Measurements from ENCODE around the gene NEO1.

The NEO1 gene

DNA sequence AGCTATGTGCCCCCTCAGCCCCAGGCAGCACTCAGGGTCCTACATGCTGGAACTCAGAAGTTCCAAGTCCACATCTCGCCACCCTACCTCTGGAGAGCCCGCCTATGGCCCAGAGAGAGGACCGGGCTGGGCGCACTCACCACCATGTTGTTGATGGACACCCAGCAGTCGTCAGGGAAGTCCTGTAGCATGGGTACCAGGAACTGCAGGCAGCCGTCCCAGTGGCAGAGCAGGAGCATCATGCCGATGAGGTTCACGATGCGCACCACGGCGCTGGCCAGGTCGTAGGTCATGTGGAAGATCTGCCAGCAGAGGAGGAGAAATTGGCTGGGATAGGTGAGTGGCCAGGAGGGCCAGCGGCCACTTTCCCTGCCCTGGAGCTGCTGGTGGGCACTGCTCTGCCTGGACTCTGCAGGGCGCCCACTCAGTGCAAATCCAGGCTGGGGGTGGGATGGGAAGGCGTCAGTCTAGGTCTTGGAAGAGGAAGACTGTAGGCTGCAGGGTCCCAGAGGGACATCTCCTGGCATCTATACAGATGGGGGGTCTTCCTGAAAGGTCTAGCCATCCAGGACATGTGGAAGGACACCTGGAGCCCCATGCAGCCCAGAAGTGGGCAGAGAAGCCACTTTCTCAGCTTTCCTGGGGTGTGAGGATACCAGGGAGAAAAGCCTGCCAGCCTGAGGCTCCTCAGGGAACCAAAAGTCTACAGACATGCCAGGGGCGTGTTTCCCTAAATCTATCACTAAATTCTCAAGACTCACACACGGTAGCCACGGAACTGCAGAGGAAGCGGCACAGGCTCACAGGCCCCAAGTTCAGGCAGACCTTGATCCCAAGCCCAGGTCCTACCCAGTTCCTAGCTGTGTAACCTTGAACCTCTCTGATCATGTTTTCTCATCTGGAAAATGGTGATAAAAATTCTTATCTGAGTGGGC, 280.0 kb downstream of the NEO1 start:
- DNase-seq (ENCODE audit: low read depth), result no peak

DNA sequence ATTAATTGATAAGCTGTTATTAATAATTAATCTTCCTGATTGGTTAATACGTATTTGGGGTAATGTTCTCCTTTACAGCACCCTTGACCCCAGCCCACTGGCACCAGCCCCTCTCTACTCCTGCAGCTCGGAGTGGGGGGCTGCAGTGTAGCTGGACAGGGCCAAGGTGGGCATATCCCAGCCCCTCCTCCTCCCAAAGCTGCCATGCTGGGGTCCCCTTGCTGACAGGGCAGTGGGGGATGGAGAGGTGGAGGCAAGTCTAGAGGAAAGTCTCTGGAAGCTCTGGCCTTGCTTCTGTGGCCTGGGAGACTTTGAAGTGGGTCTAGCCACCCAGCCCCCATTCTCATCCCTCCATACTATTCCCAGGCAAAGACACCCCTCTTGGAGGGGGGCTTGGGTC, 280.7 kb downstream of the NEO1 start:
- DNase-seq (ENCODE audit: low read depth), result no peak

DNA sequence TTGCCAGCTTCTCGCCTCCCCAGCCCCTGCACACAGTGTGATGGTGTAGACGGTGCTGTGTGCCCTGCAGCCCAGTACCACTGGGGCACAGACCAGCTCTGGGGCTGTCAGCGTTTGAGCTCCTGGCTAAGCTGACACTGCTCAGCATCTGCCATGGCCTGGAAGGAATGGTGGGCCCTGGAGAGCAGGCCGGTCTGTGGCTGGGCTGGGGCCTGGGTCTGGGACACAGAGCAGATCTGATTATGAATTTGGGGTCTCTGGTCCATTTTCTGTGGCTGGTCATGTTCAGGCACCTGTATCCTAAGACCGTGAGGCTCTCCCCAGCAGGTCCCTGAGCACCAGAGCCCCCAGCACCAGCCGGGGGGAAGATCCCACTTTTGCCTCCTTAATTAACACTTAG, 281.8 kb downstream of the NEO1 start:
- no peak for DNase-seq (ENCODE audit: low read depth)

GRCh38 chr15:73335026-73335425, 282.8 kb downstream of the NEO1 start:
- no peak for DNase-seq (ENCODE audit: low read depth)

DNA sequence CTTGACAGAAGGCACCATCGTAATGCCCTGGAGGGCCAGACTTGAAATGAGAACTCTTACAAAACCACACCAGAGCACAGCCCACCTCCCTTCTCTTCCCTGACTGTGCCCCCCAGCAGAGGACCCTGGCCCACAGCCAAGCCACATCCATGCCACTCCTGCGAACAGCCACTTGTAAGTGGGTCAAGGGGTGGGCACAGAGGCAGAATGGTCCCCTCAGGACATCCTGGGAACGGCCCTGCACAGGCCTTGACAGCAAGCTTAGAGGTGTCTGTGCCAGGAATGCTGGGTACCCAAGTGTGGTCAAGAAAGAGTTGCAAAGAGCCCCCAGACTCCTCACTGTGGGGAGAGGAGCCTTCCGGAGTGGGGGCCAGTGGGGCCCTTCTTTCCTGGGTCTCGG, 283.2 kb downstream of the NEO1 start:
- no peak for DNase-seq (ENCODE audit: low read depth)

DNA sequence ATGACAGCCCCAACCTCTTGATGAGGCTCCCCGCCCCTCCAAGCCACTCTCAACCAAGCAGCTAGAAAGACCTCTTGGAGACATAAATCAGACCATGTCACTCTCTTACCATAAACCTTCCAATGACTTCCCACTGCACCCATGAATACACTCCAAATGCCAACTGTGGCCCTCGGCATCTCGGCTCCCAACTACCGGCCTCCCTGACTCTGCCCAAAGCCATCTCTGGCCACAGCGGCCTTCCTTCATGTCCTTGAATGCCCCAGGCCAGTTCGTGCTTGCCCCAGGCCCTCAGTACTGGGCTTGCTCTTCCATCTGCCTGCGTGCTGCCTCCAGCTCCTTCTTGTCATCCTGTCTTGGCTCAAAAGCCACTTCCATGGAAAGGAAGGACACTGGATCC, 284.5 kb downstream of the NEO1 start:
- DNase-seq (ENCODE audit: low read depth), result no peak

DNA sequence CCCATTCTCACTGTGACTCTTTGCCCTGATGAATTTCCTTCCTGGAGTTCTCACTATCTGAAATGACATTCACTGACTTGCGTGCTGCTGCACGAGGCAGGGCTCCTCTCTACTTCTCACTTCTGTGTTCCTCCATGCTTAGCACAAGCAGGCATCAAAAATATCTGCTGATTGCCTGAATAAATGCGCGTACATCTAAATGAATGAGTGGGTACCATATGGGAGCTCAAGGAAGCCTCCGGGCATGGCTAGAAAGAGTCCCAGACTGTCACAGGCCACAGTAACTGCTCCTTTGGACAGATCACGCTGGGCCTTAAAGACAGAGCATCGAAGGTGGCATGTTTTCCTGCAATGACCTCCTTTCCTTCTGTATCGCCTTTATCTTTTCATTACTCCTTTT, 284.9 kb downstream of the NEO1 start:
- DNase-seq (ENCODE audit: low read depth), result no peak

DNA sequence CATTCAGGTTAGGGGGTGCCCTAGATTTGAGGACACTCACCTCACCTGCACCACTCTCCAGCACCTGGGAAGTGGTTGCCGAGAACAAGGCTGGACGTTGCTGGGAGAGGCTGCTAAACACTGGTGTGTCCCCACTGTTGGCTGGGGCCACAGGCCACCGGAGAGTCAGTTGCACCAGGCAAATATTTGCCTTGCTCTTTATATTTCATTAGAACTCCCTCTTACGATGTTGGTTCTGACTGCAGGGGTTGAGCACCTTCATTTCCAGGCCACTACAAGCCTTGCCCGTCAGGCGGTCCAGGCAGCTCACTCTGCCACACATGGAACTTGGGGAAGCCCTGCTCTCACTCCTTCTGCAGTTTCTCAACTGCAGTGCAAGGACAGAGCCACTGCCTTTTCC, 285.8 kb downstream of the NEO1 start:
- DNase-seq (ENCODE audit: low read depth), result no peak

- DNase-seq (ENCODE audit: low read depth), result no peak
Observed at GRCh38 chr15:73338606-73339374, 286.5 kb downstream of the NEO1 start.

GRCh38 chr15:73340502-73341192, 288.4 kb downstream of the NEO1 start:
- DNase-seq (ENCODE audit: low read depth), result no peak

GRCh38 chr15:73341886-73342600, 289.8 kb downstream of the NEO1 start:
- no peak for DNase-seq (ENCODE audit: low read depth)

DNA sequence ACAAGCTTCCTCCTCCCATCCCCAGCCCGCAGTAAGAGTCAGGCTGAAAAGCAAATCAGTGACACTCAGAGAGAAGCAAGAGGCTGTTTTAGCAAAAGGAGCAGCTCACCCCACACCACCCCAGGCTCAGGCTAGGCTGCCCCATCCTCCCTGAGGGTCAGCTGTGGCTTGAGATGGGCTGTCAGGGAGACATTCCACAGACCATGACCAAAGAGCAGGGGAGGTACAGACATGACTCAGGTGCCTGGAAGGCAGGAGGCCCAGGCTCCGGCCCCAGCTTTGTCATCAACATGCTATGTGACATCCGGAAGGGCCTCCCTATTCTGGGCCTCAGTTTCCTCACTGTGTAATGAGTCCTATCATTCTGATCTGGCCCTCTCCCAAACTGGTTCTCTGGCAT, 291.8 kb downstream of the NEO1 start:
- DNase-seq (ENCODE audit: low read depth), result peak; percentile 6

DNA sequence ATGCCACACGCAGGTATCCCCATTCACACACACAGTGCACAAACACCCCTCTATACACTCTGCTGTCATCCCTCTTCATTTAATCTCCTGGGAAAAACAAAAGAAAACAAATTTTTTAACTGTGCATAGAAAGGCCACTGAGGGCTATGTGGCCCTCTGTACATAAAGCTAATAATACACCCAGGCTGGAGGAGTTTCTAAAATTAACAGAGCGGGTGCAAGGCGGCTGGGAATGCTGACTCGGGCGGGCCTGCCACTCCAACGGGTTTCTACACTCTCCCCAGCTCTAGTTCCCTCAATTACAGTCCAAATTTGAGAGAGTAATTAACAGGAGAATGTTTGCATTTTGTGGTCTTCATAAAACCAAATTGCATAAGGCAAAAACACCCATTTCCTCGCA, 293.4 kb downstream of the NEO1 start:
- DNase-seq (ENCODE audit: low read depth), result no peak

DNA sequence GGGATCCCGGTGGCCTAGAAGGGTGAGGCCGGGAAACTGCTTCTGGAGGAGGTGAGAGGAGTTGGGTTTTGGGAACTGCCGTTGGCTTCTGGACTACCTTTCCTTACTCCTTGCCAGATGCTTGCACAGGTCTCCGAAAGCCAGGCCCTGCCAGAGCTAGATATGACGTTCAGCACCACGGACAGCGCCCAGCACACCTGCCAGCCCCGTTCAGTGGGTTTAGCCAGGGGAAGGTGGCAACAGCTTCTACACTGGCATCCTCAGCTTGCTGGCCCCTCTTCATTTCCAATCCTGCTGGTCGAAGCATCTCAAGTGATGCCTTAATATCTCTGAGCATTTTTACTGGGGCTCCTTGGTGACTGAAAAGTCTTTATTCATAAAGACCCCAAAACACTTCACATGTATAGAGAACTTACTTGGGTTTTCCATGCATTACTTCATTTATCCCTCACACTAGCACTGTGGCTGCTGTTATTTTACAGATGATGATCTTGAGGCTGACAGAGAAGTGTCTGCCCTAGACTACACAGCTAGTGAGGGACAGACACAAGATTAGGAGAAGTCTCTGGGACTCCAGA, 294.6 kb downstream of the NEO1 start:
- DNase-seq (ENCODE audit: low read depth), result peak; percentile 27

DNA sequence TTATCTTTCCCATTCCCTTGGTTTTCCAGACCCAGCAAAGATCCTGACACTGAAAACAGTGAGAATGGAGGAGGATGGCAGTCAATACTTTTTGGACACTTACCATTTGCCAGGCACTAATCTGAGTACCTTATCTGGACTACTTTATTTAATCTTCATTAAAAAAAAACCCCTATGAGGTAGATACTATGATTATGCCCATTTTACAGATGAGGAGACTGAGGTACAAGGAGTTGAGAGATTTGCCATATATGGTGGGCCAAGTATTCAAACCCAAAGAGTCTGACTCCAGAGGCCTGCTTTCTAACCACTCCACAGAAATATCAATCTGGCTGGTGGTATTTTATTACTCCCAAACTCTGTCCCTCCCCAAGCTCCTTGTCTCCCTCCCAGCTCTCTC, 296.9 kb downstream of the NEO1 start:
- no peak for DNase-seq (ENCODE audit: low read depth)

- no peak for DNase-seq (ENCODE audit: low read depth)
Observed at GRCh38 chr15:73352082-73352481, 299.8 kb downstream of the NEO1 start.

DNA sequence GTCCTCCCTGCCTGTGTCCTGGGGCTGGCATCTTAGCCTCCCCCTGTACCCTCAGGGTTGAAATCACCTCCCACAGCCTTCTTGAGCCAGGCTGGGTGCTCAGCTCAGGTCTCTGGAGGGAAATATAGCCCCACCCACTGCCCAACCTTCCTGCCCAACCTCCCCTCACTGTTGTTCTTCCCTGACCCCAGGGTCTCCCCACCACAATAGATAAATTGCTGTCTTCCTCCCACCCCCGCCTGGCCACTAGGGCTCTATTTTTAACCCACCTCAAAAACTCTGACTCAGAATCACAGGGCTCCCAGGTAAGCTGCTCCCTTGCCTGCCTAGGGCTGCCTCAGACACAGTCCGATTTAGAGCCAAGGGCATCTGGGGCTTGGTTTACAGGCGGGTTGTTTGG, 301.5 kb downstream of the NEO1 start:
- DNase-seq (ENCODE audit: low read depth), result no peak

- DNase-seq (ENCODE audit: low read depth), result no peak
Observed at GRCh38 chr15:73354241-73354640, 302.0 kb downstream of the NEO1 start.

Data from amniotic epithelial cell (primary cell).